Globus pallidus (tissue), 1 donor: Measurements from ENCODE around the gene C5orf58.

Source experiments
- DNase-seq: peaks from one replicate; pipeline ENCODE4 v3.0.0-alpha.2; 2015; ENCODE audit warnings: low spot score

Gene C5orf58

GRCh38 chr5:170256571-170256970 is 23.8 kb downstream of the C5orf58 start:
- DNase-seq, result no peak

GRCh38 chr5:170257370-170257769 is 24.6 kb downstream of the C5orf58 start:
- DNase-seq, result no peak

- DNase-seq, result no peak
Observed at GRCh38 chr5:170261528-170262043, 28.8 kb downstream of the C5orf58 start.

- DNase-seq, result no peak
Observed at GRCh38 chr5:170262061-170263045, 29.6 kb downstream of the C5orf58 start.

GRCh38 chr5:170263906-170264305 is 31.1 kb downstream of the C5orf58 start:
- no peak for DNase-seq

GRCh38 chr5:170265522-170265921 is 32.7 kb downstream of the C5orf58 start:
- peak; percentile 95 for DNase-seq

- DNase-seq, result no peak
Observed at GRCh38 chr5:170266570-170267381, 34.0 kb downstream of the C5orf58 start.

- DNase-seq, result peak; percentile 85
Observed at GRCh38 chr5:170267431-170268152, 34.8 kb downstream of the C5orf58 start.

- DNase-seq, result no peak
Observed at GRCh38 chr5:170268153-170268689, 35.4 kb downstream of the C5orf58 start.

GRCh38 chr5:170268884-170269283 is 36.1 kb downstream of the C5orf58 start:
- peak; percentile 50 for DNase-seq

- DNase-seq, result no peak
Observed at GRCh38 chr5:170269579-170269978, 36.8 kb downstream of the C5orf58 start.

- DNase-seq, result no peak
Observed at GRCh38 chr5:170270293-170271069, 37.7 kb downstream of the C5orf58 start.

- peak; percentile 50 for DNase-seq
Observed at GRCh38 chr5:170273968-170274710, 41.4 kb downstream of the C5orf58 start.

- DNase-seq, result no peak
Observed at GRCh38 chr5:170275376-170275994, 42.7 kb downstream of the C5orf58 start.

GRCh38 chr5:170276140-170276539 is 43.4 kb downstream of the C5orf58 start:
- no peak for DNase-seq

GRCh38 chr5:170277867-170278281 is 45.1 kb downstream of the C5orf58 start:
- no peak for DNase-seq

GRCh38 chr5:170278611-170279458 is 46.0 kb downstream of the C5orf58 start:
- DNase-seq, result no peak

- DNase-seq, result no peak
Observed at GRCh38 chr5:170279459-170279817, 46.7 kb downstream of the C5orf58 start.
